ENCODE measurements around the gene RAE1.
"Not testable (repeated sequence)": the region's sequence is repeated elsewhere in the genome, so short reads cannot be mapped to it uniquely, and the experiment has no call there.

Gene RAE1

GRCh38 chr20:57417051-57417689, 66.1 kb downstream of the RAE1 start:
- DNase-seq: no peak

GRCh38 chr20:57417830-57418780, 67.0 kb downstream of the RAE1 start:
- DNase-seq: no peak

DNA sequence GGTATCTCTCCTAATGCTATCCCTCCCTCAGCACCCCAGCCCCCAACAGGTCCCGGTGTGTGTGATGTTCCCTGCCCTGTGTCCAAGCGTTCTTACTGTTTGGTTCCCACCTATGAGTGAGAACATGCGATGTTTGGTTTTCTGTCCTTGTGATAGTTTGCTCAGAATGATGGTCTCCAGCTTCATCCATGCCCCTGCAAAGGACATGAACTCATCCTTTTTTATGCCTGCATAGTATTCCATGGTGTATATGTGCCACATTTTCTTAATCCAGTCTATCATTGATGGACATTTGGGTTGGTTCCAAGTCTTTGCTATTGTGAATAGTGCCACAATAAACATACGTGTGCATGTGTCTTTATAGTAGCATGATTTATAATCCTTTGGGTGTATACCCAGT, 68.4 kb downstream of the RAE1 start:
- DNase-seq: not testable (repeated sequence)

DNA sequence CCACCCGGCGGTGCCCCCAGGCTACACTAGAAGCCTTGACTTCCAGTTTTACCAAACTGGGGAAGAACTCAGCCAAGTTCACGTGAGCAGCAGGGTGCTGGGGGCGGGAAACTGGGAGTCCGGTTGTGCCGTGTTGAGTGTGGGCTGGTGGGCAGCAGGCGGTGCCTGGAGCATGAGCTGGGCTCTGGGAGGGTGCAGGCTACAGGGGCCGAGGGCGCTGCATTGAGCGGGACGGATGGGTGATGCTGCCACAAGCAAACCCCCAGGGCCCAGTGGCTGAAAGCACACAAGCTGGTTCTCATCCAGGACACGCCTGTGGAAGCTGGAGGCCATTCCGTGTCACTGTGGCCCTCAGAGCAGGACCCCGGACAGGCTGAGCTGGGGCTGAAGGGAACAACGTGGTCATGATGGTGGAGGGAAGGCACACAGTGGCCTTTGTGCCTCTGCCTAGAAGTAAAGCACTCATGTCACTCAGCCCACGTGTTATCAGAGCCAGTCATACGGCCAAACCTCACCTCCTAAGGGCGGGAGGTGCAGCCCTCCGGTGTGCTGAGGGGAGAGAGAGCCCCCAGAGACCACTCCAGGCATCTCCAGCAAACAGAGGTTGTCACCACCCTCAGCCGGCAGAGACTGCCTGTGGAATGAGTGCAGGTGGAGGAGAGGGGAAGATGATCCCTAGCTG, 69.7 kb downstream of the RAE1 start:
- DNase-seq: no peak

DNA sequence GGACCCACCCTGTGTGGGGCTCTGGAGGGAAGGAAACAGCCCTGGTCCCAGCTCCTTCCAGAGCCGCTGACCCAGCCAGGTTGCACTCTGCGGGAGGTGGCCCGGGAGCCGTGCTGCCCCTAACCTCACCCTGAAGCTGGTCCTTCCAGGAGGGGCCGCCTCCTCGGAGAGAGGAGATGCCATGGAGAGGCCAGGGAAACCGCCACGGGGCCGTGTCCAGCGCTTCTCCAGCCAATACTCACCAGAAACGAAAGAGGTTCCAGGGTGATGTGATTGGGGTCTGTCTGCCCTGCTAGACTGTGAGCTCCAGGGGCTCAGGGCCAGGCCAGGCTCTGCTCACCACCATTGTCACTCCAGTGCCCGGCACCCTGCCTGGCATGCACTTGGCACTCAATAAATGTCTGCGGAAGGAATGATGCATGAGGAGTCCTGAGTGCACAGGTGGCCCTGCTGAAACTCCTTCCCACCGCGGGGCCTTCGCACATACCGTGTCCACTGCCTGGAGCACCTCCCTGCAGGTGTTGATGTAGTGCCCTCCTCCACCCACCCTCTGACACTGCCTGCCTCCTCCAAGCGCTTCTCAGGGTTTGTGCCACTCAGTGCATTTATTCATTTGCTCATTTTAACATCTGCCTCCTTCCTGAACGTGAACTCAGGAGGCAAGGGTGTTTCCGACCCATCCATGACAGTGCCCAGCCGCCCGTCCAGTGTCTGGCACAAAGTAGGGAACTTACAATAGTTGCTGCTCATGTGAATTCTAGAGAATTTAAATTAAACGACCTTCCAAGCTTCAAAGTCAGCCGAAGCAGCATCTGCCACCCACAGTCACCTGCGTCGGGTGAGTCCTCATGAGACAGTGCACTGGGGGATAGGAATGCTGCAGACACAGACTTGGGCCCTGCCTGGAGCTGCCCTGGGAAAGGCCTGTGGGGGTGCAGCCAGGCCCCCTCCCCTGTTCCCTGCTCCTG, 70.5 kb downstream of the RAE1 start:
- no peak for DNase-seq

DNA sequence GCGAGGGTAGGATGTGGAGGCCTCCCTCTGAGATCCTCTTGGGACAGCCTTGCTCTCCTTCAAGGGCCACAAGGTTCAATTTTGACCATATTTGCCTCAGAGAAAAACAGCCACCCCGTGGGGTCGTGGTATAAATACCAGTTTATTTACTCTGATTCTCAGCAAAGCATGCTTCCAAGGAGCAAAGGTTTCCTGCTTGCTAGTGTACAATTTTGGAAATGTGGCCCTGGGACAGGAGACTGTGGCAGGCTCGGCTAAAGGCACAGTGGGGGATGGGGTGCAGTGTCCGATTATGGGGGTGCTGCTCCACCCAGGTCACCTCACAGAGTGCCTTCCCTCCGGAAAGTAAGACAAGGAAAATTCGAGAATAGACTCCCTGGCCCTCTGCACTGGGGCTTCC, 71.2 kb downstream of the RAE1 start:
- no peak for DNase-seq

GRCh38 chr20:57425150-57426013, 74.3 kb downstream of the RAE1 start:
- no peak for DNase-seq

DNA sequence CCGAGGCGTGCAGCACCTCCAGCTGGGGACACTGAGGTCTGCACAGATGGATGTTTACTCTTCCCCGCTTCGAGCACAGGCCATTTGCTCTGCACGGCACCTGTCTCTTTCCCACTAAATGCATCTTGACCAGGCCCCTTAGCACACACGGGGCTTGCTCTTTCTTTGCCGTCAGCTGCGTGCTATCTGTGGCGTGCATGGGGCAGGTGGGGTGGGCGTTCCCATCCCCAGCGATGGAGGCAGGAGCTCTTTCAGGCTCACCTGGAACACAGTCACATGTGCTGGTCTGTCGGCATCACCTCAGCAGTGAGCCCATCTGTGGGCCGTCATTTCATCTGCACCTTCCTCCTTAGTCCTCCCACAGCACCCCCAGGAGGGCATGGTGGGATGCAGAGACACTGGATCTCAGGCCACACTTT, 75.2 kb downstream of the RAE1 start:
- no peak for DNase-seq

- no peak for DNase-seq
These were observed 75.8 kb downstream of the RAE1 start for GRCh38 chr20:57426831-57427230.

- DNase-seq: no peak
These were observed 77.5 kb downstream of the RAE1 start for GRCh38 chr20:57428324-57429158.

Data from eye (tissue), 1 donor.